Measurements from ENCODE around the gene RPS15.

The RPS15 gene

GRCh38 chr19:1397838-1398237, 40.4 kb upstream of the RPS15 start:
- Mint-ChIP-seq H3K27me3 (ENCODE audit: low read depth) (peaks cover 2% of the 10 kb centered on the region), H3K4me1 (ENCODE audit: low read depth) (peaks cover 6% of the 10 kb centered on the region), H3K9me3 (no peaks in the 10 kb centered on the region), H3K36me3 (ENCODE audit: low read depth) (no peaks in the 10 kb centered on the region), H3K27ac (peak overlapping the region; percentile 36), H3K4me3 (no peak overlapping the region)
- no peak for DNase-seq (ENCODE audit: low spot score)

GRCh38 chr19:1399079-1399478, 39.1 kb upstream of the RPS15 start:
- H3K9me3 Mint-ChIP-seq = no peaks in the 10 kb centered on the region
- H3K27ac Mint-ChIP-seq = no peak overlapping the region
- peak overlapping the region; percentile 52 for H3K4me3 Mint-ChIP-seq

GRCh38 chr19:1399745-1400144, 38.5 kb upstream of the RPS15 start:
- no peaks in the 10 kb centered on the region for H3K36me3 Mint-ChIP-seq (ENCODE audit: low read depth)

More at GRCh38 chr19:1399079-1399478, 39.1 kb upstream of the RPS15 start:
- no peak for DNase-seq (ENCODE audit: low spot score)
- Mint-ChIP-seq H3K36me3 (ENCODE audit: low read depth) (no peaks in the 10 kb centered on the region), H3K4me1 (ENCODE audit: low read depth) (peaks cover 9% of the 10 kb centered on the region), H3K27me3 (ENCODE audit: low read depth) (peaks cover 2% of the 10 kb centered on the region)

GRCh38 chr19:1400281-1401137, 37.7 kb upstream of the RPS15 start:
- no peaks in the 10 kb centered on the region for H3K9me3 Mint-ChIP-seq
- H3K27me3 Mint-ChIP-seq (ENCODE audit: low read depth) = peaks cover 2% of the 10 kb centered on the region
- H3K27ac Mint-ChIP-seq = no peak overlapping the region
- peaks cover 9% of the 10 kb centered on the region for H3K4me1 Mint-ChIP-seq (ENCODE audit: low read depth)
- no peak for DNase-seq (ENCODE audit: low spot score)
- peak overlapping the region; percentile 71 for H3K4me3 Mint-ChIP-seq
- no peaks in the 10 kb centered on the region for H3K36me3 Mint-ChIP-seq (ENCODE audit: low read depth)

More at GRCh38 chr19:1399745-1400144, 38.5 kb upstream of the RPS15 start:
- H3K4me1 Mint-ChIP-seq (ENCODE audit: low read depth) = peaks cover 9% of the 10 kb centered on the region
- peaks cover 2% of the 10 kb centered on the region for H3K27me3 Mint-ChIP-seq (ENCODE audit: low read depth)
- no peaks in the 10 kb centered on the region for H3K9me3 Mint-ChIP-seq
- H3K27ac Mint-ChIP-seq = no peak overlapping the region
- H3K4me3 Mint-ChIP-seq = no peak overlapping the region
- DNase-seq (ENCODE audit: low spot score) = no peak

GRCh38 chr19:1401138-1401888, 36.9 kb upstream of the RPS15 start, which contains the start of gene GAMT:
Gene GAMT (minus strand): TSS chr19:1401542. CDS start chr19:1401476, 66 bp downstream.
- H3K27ac Mint-ChIP-seq = no peak within 1 kb of the TSS
- peaks cover 10% of the 10 kb centered on the region for H3K4me1 Mint-ChIP-seq (ENCODE audit: low read depth)
- H3K4me3 Mint-ChIP-seq = peak within 1 kb of the TSS; percentile 71
- peaks cover 2% of the 10 kb centered on the region for H3K27me3 Mint-ChIP-seq (ENCODE audit: low read depth)
- no peaks in the 10 kb centered on the region for H3K9me3 Mint-ChIP-seq
- peak; percentile 63 for DNase-seq (ENCODE audit: low spot score)
- H3K36me3 Mint-ChIP-seq (ENCODE audit: low read depth) = no peaks in the 10 kb centered on the region

- no peak for DNase-seq (ENCODE audit: low spot score)
- peaks cover 13% of the 10 kb centered on the region for H3K4me1 Mint-ChIP-seq (ENCODE audit: low read depth)
- no peaks in the 10 kb centered on the region for H3K9me3 Mint-ChIP-seq
- peak overlapping the region; percentile 62 for H3K4me3 Mint-ChIP-seq
- no peaks in the 10 kb centered on the region for H3K36me3 Mint-ChIP-seq (ENCODE audit: low read depth)
- peaks cover 2% of the 10 kb centered on the region for H3K27me3 Mint-ChIP-seq (ENCODE audit: low read depth)
- no peak overlapping the region for H3K27ac Mint-ChIP-seq
Observed at GRCh38 chr19:1401889-1402217, 36.3 kb upstream of the RPS15 start.

GRCh38 chr19:1402411-1403070, 35.7 kb upstream of the RPS15 start:
- H3K27me3 Mint-ChIP-seq (ENCODE audit: low read depth) = peaks cover 2% of the 10 kb centered on the region
- DNase-seq (ENCODE audit: low spot score) = no peak
- H3K36me3 Mint-ChIP-seq (ENCODE audit: low read depth) = no peaks in the 10 kb centered on the region
- peaks cover 13% of the 10 kb centered on the region for H3K4me1 Mint-ChIP-seq (ENCODE audit: low read depth)
- H3K27ac Mint-ChIP-seq = peak overlapping the region; percentile 2
- H3K9me3 Mint-ChIP-seq = no peaks in the 10 kb centered on the region
- peak overlapping the region; percentile 70 for H3K4me3 Mint-ChIP-seq

- H3K36me3 Mint-ChIP-seq (ENCODE audit: low read depth) = peaks cover 27% of the 10 kb centered on the region
- DNase-seq (ENCODE audit: low spot score) = peak; percentile 100
- H3K27me3 Mint-ChIP-seq (ENCODE audit: low read depth) = peaks cover 2% of the 10 kb centered on the region
- peaks cover 32% of the 10 kb centered on the region for H3K4me1 Mint-ChIP-seq (ENCODE audit: low read depth)
- no peaks in the 10 kb centered on the region for H3K9me3 Mint-ChIP-seq
- peak overlapping the region; percentile 84 for H3K27ac Mint-ChIP-seq
- H3K4me3 Mint-ChIP-seq = peak overlapping the region; percentile 74
Observed at GRCh38 chr19:1406774-1407527, 31.2 kb upstream of the RPS15 start.

GRCh38 chr19:1407528-1408299, 30.5 kb upstream of the RPS15 start, which contains the start of gene DAZAP1:
Gene DAZAP1 (plus strand): TSS chr19:1407586. CDS start chr19:1407774, 188 bp downstream.
- no peaks in the 10 kb centered on the region for H3K9me3 Mint-ChIP-seq
- peaks cover 27% of the 10 kb centered on the region for H3K36me3 Mint-ChIP-seq (ENCODE audit: low read depth)
- H3K4me3 Mint-ChIP-seq = peak within 1 kb of the TSS; percentile 98
- peak within 1 kb of the TSS; percentile 84 for H3K27ac Mint-ChIP-seq
- peaks cover 29% of the 10 kb centered on the region for H3K4me1 Mint-ChIP-seq (ENCODE audit: low read depth)
- H3K27me3 Mint-ChIP-seq (ENCODE audit: low read depth) = peaks cover 2% of the 10 kb centered on the region
- no peak for DNase-seq (ENCODE audit: low spot score)

- no peaks in the 10 kb centered on the region for H3K9me3 Mint-ChIP-seq
- peak overlapping the region; percentile 98 for H3K4me3 Mint-ChIP-seq
- H3K27ac Mint-ChIP-seq = peak overlapping the region; percentile 95
- no peaks in the 10 kb centered on the region for H3K27me3 Mint-ChIP-seq (ENCODE audit: low read depth)
- peaks cover 27% of the 10 kb centered on the region for H3K4me1 Mint-ChIP-seq (ENCODE audit: low read depth)
- DNase-seq (ENCODE audit: low spot score) = peak; percentile 48
- H3K36me3 Mint-ChIP-seq (ENCODE audit: low read depth) = peaks cover 27% of the 10 kb centered on the region
Observed at GRCh38 chr19:1408300-1409203, 29.6 kb upstream of the RPS15 start.

GRCh38 chr19:1409204-1410005, 28.8 kb upstream of the RPS15 start:
- Mint-ChIP-seq H3K36me3 (ENCODE audit: low read depth) (peaks cover 27% of the 10 kb centered on the region), H3K4me3 (peak overlapping the region; percentile 98), H3K4me1 (ENCODE audit: low read depth) (peaks cover 28% of the 10 kb centered on the region), H3K9me3 (no peaks in the 10 kb centered on the region), H3K27ac (peak overlapping the region; percentile 95), H3K27me3 (ENCODE audit: low read depth) (no peaks in the 10 kb centered on the region)
- DNase-seq (ENCODE audit: low spot score) = no peak

Measured in T-helper 2 cell treated with Interferon-gamma antibody and Interleukin-4, amounts not matched to agents 5 μg/mL and 100 μg/mL, for 36 hours (primary cell).